GM12878 (cell line): Measurements from ENCODE around the gene NFE2L1. TPM values are rescaled to one million over a fixed set of nuclear protein-coding genes. Genes with fewer than 3 reads are reported as not detected.
A peak's percentile ranks its signal among the peaks of the same experiment; 100 is the strongest.

Experiments used
- BHLHE40 ChIP-seq, 2 experiments: fragments of 450-650 bp in 1 of 2; IDR thresholded peaks; 2 replicates each; pipeline ENCODE4 v1.6.1; 2011 to 2017; ENCODE audit warnings: low read depth in 2 of 2, borderline replicate concordance in 1 of 2, improper control_type of control experiment in 1 of 2, low read length in 1 of 2, mild to moderate bottlenecking in 1 of 2
- CEBPZ ChIP-seq: fragments of 150-350 bp; IDR thresholded peaks from 2 replicates; pipeline ENCODE4 v1.6.1; 2016; ENCODE audit warnings: low read depth, low read length
- CREM ChIP-seq: IDR thresholded peaks from 2 replicates; pipeline ENCODE4 v1.6.1; 2014; ENCODE audit warnings: antibody characterized with exemption, low read depth
- EZH2 ChIP-seq: IDR thresholded peaks from 2 replicates; pipeline ENCODE4 v1.6.1; 2012; ENCODE audit warnings: low read depth, mild to moderate bottlenecking, control low read depth, inconsistent platforms, low read length, borderline replicate concordance; ENCODE audit not compliant: control insufficient read depth
- GABPA ChIP-seq: IDR thresholded peaks from 2 replicates; pipeline ENCODE4 v1.6.1; 2014; ENCODE audit warnings: antibody characterized with exemption, low read depth, mild to moderate bottlenecking, inconsistent platforms
- HCFC1 ChIP-seq: fragments of 150-350 bp; IDR thresholded peaks from 2 replicates; pipeline ENCODE4 v1.6.1; 2014; ENCODE audit warnings: low read length
- IKZF2 ChIP-seq, 2 experiments: fragments of 450-650 bp; IDR thresholded peaks; 2 replicates each; pipeline ENCODE4 v1.6.1; 2017; ENCODE audit warnings: mild to moderate bottlenecking in 2 of 2, moderate library complexity in 2 of 2
- JUND ChIP-seq: IDR thresholded peaks from 2 replicates; pipeline ENCODE4 v1.6.1; 2012; ENCODE audit warnings: low read depth, mild to moderate bottlenecking, low read length, improper control_type of control experiment, moderate library complexity
- MYC ChIP-seq: IDR thresholded peaks from 2 replicates; pipeline ENCODE4 v1.6.1; 2011; ENCODE audit warnings: mild to moderate bottlenecking, low read length, moderate library complexity, inconsistent platforms; ENCODE audit not compliant: insufficient read depth, insufficient replicate concordance, insufficient read length, severe bottlenecking
- NBN ChIP-seq: fragments of 450-650 bp; IDR thresholded peaks from 2 replicates; pipeline ENCODE4 v1.6.1; 2016
- NR2C2 ChIP-seq: IDR thresholded peaks from 2 replicates; pipeline ENCODE4 v1.6.1; 2011; ENCODE audit warnings: borderline replicate concordance, low read depth; ENCODE audit not compliant: control insufficient read depth, insufficient read length
- POU2F2 ChIP-seq: IDR thresholded peaks from 3 replicates; pipeline ENCODE4 v1.6.1; 2011; ENCODE audit warnings: low read depth, mild to moderate bottlenecking, low read length, borderline replicate concordance
- RAD21 ChIP-seq: IDR thresholded peaks from 2 replicates; pipeline ENCODE4 v1.6.1; 2011; ENCODE audit warnings: mild to moderate bottlenecking, low read depth, low read length, moderate library complexity; ENCODE audit not compliant: insufficient read depth
- REST ChIP-seq: IDR thresholded peaks from 2 replicates; pipeline ENCODE4 v1.6.1; 2012; ENCODE audit warnings: mild to moderate bottlenecking, low read depth, low read length
- SUZ12 ChIP-seq: fragments of 200-600 bp; sonication (generic); IDR thresholded peaks from one replicate; pipeline ENCODE4 v1.6.1; 2018; ENCODE audit warnings: antibody characterized with exemption, mild to moderate bottlenecking; ENCODE audit not compliant: unreplicated experiment
- TCF12 ChIP-seq: IDR thresholded peaks from 2 replicates; pipeline ENCODE4 v1.6.1; 2011; ENCODE audit warnings: low read depth, mild to moderate bottlenecking, low read length
- ZBED1 ChIP-seq: IDR thresholded peaks from 2 replicates; pipeline ENCODE4 v1.6.1; 2016; ENCODE audit warnings: borderline replicate concordance
- ZBTB33 ChIP-seq: fragments of 450-650 bp; IDR thresholded peaks from 2 replicates; pipeline ENCODE4 v1.6.1; 2017; ENCODE audit warnings: mild to moderate bottlenecking
- ZNF207 ChIP-seq: fragments of 450-650 bp; IDR thresholded peaks from 2 replicates; pipeline ENCODE4 v1.6.1; 2014; ENCODE audit warnings: antibody characterized with exemption, mild to moderate bottlenecking, borderline replicate concordance
- polyA plus RNA-seq, 11 experiments: library from polyadenylated mRNA; depleted of rRNA in 4 of 11; unstranded in 6 of 11; stranded (reverse) in 5 of 11; fragments of >200 nt; fragmentation: Nextera tagmentation in 4 of 11; fragmentation: Illumina TruSeq in 1 of 11; extraction: Ambion mirVana in 4 of 11; extraction: Trizol in 1 of 11; gene quantifications; 1 replicate in 1 of 11; 2 replicates in 10 of 11; pipeline versions ENCODE4 v1.2.1 to v1.2.3, GENCODE V29; 2011 to 2016; ENCODE audit warnings: inconsistent platforms in 2 of 11, missing spikeins in 2 of 11, low read depth in 1 of 11
- total RNA-seq, 4 experiments: library from RNA; depleted of rRNA in 3 of 4; stranded (reverse); fragments of >200 nt in 3 of 4; fragmentation: Illumina TruSeq in 1 of 4; extraction: Trizol in 1 of 4; gene quantifications; 2 replicates each; pipeline versions ENCODE4 v1.2.1 to v1.2.3, GENCODE V29; 2013 to 2021

The NFE2L1 gene
- total and polyA plus RNA-seq, 10 of the 15 experiments (the other 5 are each of a cell fraction or from before 2014, with no cell fraction given): 3.8 to 104 (median 26.4) TPM

- TF ChIP-seq MYC: peak; percentile 91
- TF ChIP-seq POU2F2: no peak
- TF ChIP-seq REST: no peak
- no peak for TF ChIP-seq ZBTB33
- peak; percentile 92 for TF ChIP-seq ZNF207
- TF ChIP-seq NR2C2: no peak
- peak; percentile 88 for TF ChIP-seq GABPA
- TF ChIP-seq TCF12: 0 out of 2 replicates have a peak, but pooled peaks have one; percentile 54
- no peak for TF ChIP-seq JUND
- peak; percentile 12; the same call in 1 of the 2 replicates for TF ChIP-seq ZBED1
- TF ChIP-seq CREM: peak; percentile 79
- peak; percentile 68 for TF ChIP-seq HCFC1
- TF ChIP-seq EZH2: no peak
- TF ChIP-seq NBN: peak; percentile 92
- peak in 1 of 2 experiments; percentile 74; a peak in 1 of 4 replicates for TF ChIP-seq BHLHE40 (IDR thresholded peaks at IDR 0.05; ENCODE audit: borderline replicate concordance in 1 of 2, low read depth in 2 of 2, low read length in 1 of 2)
- TF ChIP-seq RAD21: no peak
- peak; percentile 94 for TF ChIP-seq CEBPZ
- peak in 1 of 2 experiments; percentile 78; a peak in 2 of 4 replicates for TF ChIP-seq IKZF2 (IDR thresholded peaks at IDR 0.05)
- no peak for TF ChIP-seq SUZ12
Observed at GRCh38 chr17:48047741-48048383, at the start of gene NFE2L1 (continued).
